Measurements from ENCODE around the gene CCR7. TPM values are rescaled to one million over a fixed set of nuclear protein-coding genes. Genes with fewer than 3 reads are reported as not detected.

The CCR7 gene
- polyA plus RNA-seq, 1 of the 3 experiments (the other 2 are of a cell fraction) = not detected

GRCh38 chr17:40556884-40557414 is 8.3 kb downstream of the CCR7 start:
- no peaks in the 10 kb centered on the region for H3K36me3 ChIP-seq (replicated peaks in 1 of 2; ENCODE audit: control insufficient read depth in 1 of 2, insufficient read depth in 2 of 2, low read length in 1 of 2)
- peaks cover 9 to 71% of the 10 kb centered on the region in 2 experiments; a peak in 2 of 4 replicates for H3K4me1 ChIP-seq (ENCODE audit: control insufficient read depth in 1 of 2, insufficient read depth in 2 of 2, low read depth in 1 of 2, low read length in 1 of 2)
- ChIA-PET POLR2A (interaction anchor here (0.5 to 1.4 kb wide), 5 partner anchors 9 to 113 kb away, joined by 3 to 12 read pairs (median 5); no protein-coding TSS in a partner anchor), CTCF (interaction anchor here (0.8 to 16.9 kb wide), 14 partner anchors 7 to 254 kb away, joined by 3 to 381 read pairs (median 4); partner anchors contain the start of genes GJD3 and IGFBP4)
- H3K9me3 ChIP-seq = no peaks in the 10 kb centered on the region
- no peaks in the 10 kb centered on the region for H3K79me2 ChIP-seq (ENCODE audit: insufficient read depth)
- no peak overlapping the region for H3K9ac ChIP-seq
- peaks cover 9% of the 10 kb centered on the region for H3F3A ChIP-seq (replicated peaks; ENCODE audit: insufficient read depth)
- H3K9me2 ChIP-seq = no peaks in the 10 kb centered on the region
- H3K27me3 ChIP-seq (ENCODE audit: insufficient read depth) = no peaks in the 10 kb centered on the region; the same call in 1 of the 2 replicates
- no peaks in the 10 kb centered on the region for H4K20me1 ChIP-seq (ENCODE audit: insufficient read depth)
- no peak overlapping the region for H3K4me3 ChIP-seq (ENCODE audit: low read depth in 2 of 2, low read length in 1 of 2)
- no peak overlapping the region for H3K4me2 ChIP-seq
- H2AFZ ChIP-seq (ENCODE audit: low read depth) = no peak overlapping the region
- WGBS (ENCODE audit: low lambda C conversion rate) = 50% methylated on average over 14 of the region's 16 CpGs
- TF ChIP-seq GATA2 (CRISPR knock-in tag; IDR thresholded peaks at IDR 0.05) (peak; percentile 98), ZBTB33 (IDR thresholded peaks at IDR 0.05; ENCODE audit: borderline replicate concordance, low read depth) (no peak), RXRA (IDR thresholded peaks at IDR 0.05; ENCODE audit: borderline replicate concordance, low read depth) (no peak), EP300 (IDR thresholded peaks at IDR 0.05; ENCODE audit: borderline replicate concordance in 1 of 2, low read depth in 1 of 2, low read length in 1 of 2) (peak in 1 of 2 experiments; percentile 76; a peak in 1 of 4 replicates), RCOR1 (IDR thresholded peaks at IDR 0.05; ENCODE audit: low read length) (peak; percentile 54; the same call in 1 of the 2 replicates), JUND (IDR thresholded peaks at IDR 0.05) (no peak)
- DNase-seq = peak; percentile 76
- H3K27ac ChIP-seq (ENCODE audit: low read depth in 2 of 2, low read length in 1 of 2) = peak overlapping the region in 1 of 2 experiments; percentile 68; a peak in 2 of 4 replicates

- Histone ChIP-seq H3K9me3 (no peaks in the 10 kb centered on the region), H3K4me1 (ENCODE audit: control insufficient read depth in 1 of 2, insufficient read depth in 2 of 2, low read depth in 1 of 2, low read length in 1 of 2) (peaks cover 13 to 77% of the 10 kb centered on the region in 2 experiments; a peak in 3 of 4 replicates), H4K20me1 (ENCODE audit: insufficient read depth) (no peaks in the 10 kb centered on the region), H3K79me2 (ENCODE audit: insufficient read depth) (no peaks in the 10 kb centered on the region), H3K36me3 (replicated peaks in 1 of 2; ENCODE audit: control insufficient read depth in 1 of 2, insufficient read depth in 2 of 2, low read length in 1 of 2) (no peaks in the 10 kb centered on the region), H3K27me3 (ENCODE audit: insufficient read depth) (no peaks in the 10 kb centered on the region), H2AFZ (ENCODE audit: low read depth) (no peak overlapping the region), H3K27ac (ENCODE audit: low read depth in 2 of 2, low read length in 1 of 2) (peak overlapping the region in 1 of 2 experiments; percentile 68; a peak in 2 of 4 replicates), H3K4me3 (ENCODE audit: low read depth in 2 of 2, low read length in 1 of 2) (no peak overlapping the region), H3F3A (replicated peaks; ENCODE audit: insufficient read depth) (peaks cover 14% of the 10 kb centered on the region), H3K4me2 (no peak overlapping the region), H3K9ac (no peak overlapping the region), H3K9me2 (no peaks in the 10 kb centered on the region)
- TF ChIP-seq FOXJ3 (CRISPR knock-in tag; IDR thresholded peaks at IDR 0.05) (no peak), GATA2 (CRISPR knock-in tag; IDR thresholded peaks at IDR 0.05) (no peak), YY1 (IDR thresholded peaks at IDR 0.05; ENCODE audit: low read depth) (no peak), RAD21 (IDR thresholded peaks at IDR 0.05; ENCODE audit: low read length) (no peak), FOXM1 (IDR thresholded peaks at IDR 0.05; ENCODE audit: low read depth) (no peak), NFIC (IDR thresholded peaks at IDR 0.05; ENCODE audit: borderline replicate concordance) (no peak), TAF1 (IDR thresholded peaks at IDR 0.05; ENCODE audit: borderline replicate concordance, low read depth, low read length) (no peak), TEAD4 (IDR thresholded peaks at IDR 0.05; ENCODE audit: borderline replicate concordance, insufficient read depth) (no peak)
- TF ChIP-seq, protein P1, sequence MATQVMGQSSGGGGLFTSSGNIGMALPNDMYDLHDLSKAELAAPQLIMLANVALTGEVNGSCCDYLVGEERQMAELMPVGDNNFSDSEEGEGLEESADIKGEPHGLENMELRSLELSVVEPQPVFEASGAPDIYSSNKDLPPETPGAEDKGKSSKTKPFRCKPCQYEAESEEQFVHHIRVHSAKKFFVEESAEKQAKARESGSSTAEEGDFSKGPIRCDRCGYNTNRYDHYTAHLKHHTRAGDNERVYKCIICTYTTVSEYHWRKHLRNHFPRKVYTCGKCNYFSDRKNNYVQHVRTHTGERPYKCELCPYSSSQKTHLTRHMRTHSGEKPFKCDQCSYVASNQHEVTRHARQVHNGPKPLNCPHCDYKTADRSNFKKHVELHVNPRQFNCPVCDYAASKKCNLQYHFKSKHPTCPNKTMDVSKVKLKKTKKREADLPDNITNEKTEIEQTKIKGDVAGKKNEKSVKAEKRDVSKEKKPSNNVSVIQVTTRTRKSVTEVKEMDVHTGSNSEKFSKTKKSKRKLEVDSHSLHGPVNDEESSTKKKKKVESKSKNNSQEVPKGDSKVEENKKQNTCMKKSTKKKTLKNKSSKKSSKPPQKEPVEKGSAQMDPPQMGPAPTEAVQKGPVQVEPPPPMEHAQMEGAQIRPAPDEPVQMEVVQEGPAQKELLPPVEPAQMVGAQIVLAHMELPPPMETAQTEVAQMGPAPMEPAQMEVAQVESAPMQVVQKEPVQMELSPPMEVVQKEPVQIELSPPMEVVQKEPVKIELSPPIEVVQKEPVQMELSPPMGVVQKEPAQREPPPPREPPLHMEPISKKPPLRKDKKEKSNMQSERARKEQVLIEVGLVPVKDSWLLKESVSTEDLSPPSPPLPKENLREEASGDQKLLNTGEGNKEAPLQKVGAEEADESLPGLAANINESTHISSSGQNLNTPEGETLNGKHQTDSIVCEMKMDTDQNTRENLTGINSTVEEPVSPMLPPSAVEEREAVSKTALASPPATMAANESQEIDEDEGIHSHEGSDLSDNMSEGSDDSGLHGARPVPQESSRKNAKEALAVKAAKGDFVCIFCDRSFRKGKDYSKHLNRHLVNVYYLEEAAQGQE (IDR thresholded peaks at IDR 0.05; ENCODE audit: low read depth, low read length) = no peak
- TF ChIP-seq, protein P2, sequence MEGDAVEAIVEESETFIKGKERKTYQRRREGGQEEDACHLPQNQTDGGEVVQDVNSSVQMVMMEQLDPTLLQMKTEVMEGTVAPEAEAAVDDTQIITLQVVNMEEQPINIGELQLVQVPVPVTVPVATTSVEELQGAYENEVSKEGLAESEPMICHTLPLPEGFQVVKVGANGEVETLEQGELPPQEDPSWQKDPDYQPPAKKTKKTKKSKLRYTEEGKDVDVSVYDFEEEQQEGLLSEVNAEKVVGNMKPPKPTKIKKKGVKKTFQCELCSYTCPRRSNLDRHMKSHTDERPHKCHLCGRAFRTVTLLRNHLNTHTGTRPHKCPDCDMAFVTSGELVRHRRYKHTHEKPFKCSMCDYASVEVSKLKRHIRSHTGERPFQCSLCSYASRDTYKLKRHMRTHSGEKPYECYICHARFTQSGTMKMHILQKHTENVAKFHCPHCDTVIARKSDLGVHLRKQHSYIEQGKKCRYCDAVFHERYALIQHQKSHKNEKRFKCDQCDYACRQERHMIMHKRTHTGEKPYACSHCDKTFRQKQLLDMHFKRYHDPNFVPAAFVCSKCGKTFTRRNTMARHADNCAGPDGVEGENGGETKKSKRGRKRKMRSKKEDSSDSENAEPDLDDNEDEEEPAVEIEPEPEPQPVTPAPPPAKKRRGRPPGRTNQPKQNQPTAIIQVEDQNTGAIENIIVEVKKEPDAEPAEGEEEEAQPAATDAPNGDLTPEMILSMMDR (IDR thresholded peaks at IDR 0.05) = no peak
- 92% methylated on average over 1 of the region's 1 CpG for WGBS (ENCODE audit: low lambda C conversion rate)
- ChIA-PET CTCF (interaction anchor here (0.8 to 16.9 kb wide), 14 partner anchors 7 to 253 kb away, joined by 3 to 381 read pairs (median 4); partner anchors contain the start of genes GJD3 and IGFBP4), POLR2A (interaction anchor here (0.5 to 1.4 kb wide), 7 partner anchors 9 to 112 kb away, joined by 3 to 12 read pairs (median 4); no protein-coding TSS in a partner anchor)
- no peak for DNase-seq
Observed at GRCh38 chr17:40556198-40556661, 9.0 kb downstream of the CCR7 start.

Measured in SK-N-SH (cell line).